Fibroblast of the aortic adventitia (primary cell): ENCODE measurements around the gene GALM. TPM values are rescaled to one million over a fixed set of nuclear protein-coding genes. Genes with fewer than 3 reads are reported as not detected.
"Not testable (repeated sequence)": the region's sequence is repeated elsewhere in the genome, so short reads cannot be mapped to it uniquely, and the experiment has no call there.

Source experiments
- DNase-seq: peaks from one replicate; pipeline ENCODE4 v3.0.0-alpha.2; 2010; ENCODE audit warnings: low read depth
- H3K4me3 ChIP-seq: 2 replicates; pipeline ENCODE4 v1.5.1; 2011; ENCODE audit warnings: low read depth, mild to moderate bottlenecking, control low read depth, low read length, moderate library complexity
- CTCF ChIP-seq: IDR thresholded peaks from 2 replicates; pipeline ENCODE4 v1.5.1; 2011; ENCODE audit warnings: mild to moderate bottlenecking, low read length, control low read depth, inconsistent platforms; ENCODE audit not compliant: insufficient read depth
- total RNA-seq: library from RNA; depleted of rRNA; stranded (reverse); fragments of >200 nt; gene quantifications from 2 replicates; pipeline ENCODE4 v1.2.3, GENCODE V29; 2012; ENCODE audit warnings: low replicate concordance

GALM gene
- total RNA-seq, 1 donor = 27.7 TPM

GRCh38 chr2:38700881-38701458 is 35.1 kb downstream of the GALM start:
- no peak for TF ChIP-seq CTCF
- no peak for DNase-seq
- H3K4me3 ChIP-seq = no peak overlapping the region

GRCh38 chr2:38701542-38701941 is 35.6 kb downstream of the GALM start:
- DNase-seq = no peak
- TF ChIP-seq CTCF = no peak
- H3K4me3 ChIP-seq = no peak overlapping the region

GRCh38 chr2:38702413-38702812 is 36.5 kb downstream of the GALM start:
- DNase-seq = peak; percentile 86
- H3K4me3 ChIP-seq = no peak overlapping the region
- no peak for TF ChIP-seq CTCF

GRCh38 chr2:38703336-38703735 is 37.4 kb downstream of the GALM start:
- not testable (repeated sequence) for H3K4me3 ChIP-seq, DNase-seq

- no peak for TF ChIP-seq CTCF
- H3K4me3 ChIP-seq = no peak overlapping the region
- no peak for DNase-seq
These were observed 38.8 kb downstream of the GALM start for GRCh38 chr2:38704664-38705063.

- no peak for TF ChIP-seq CTCF
- no peak overlapping the region for H3K4me3 ChIP-seq
- DNase-seq = no peak
These were observed 41.0 kb downstream of the GALM start for GRCh38 chr2:38706846-38707345.

- H3K4me3 ChIP-seq, DNase-seq: not testable (repeated sequence)
These were observed 42.6 kb downstream of the GALM start for GRCh38 chr2:38708491-38708890.

GRCh38 chr2:38708900-38709566 is 43.1 kb downstream of the GALM start:
- no peak overlapping the region for H3K4me3 ChIP-seq
- TF ChIP-seq CTCF = no peak
- DNase-seq = no peak
